T-cell (primary cell): ENCODE results near the gene CAP1. TPM values are rescaled to one million over a fixed set of nuclear protein-coding genes. Genes with fewer than 3 reads are reported as not detected.
A peak's percentile ranks its signal among the peaks of the same experiment; 100 is the strongest.

Source experiments
- ATAC-seq, 4 experiments: fragments of 200-7000 bp in 3 of 4; fragments of 150-1000 bp in 1 of 4; cut with Tn5 transposase; replicated peaks in 1 of 4; 1 replicate in 3 of 4; 2 replicates in 1 of 4; pipeline ENCODE4 v1.10.0; 2021; ENCODE audit warnings: moderate library complexity in 3 of 4, mild to moderate bottlenecking in 2 of 4, moderate number of reproducible peaks in 1 of 4
- CTCF ChIA-PET, 2 donors: fragments of 300-600 bp; sonication (Branson Sonifier 250); formaldehyde crosslinking; loops; one replicate each; lab custom pipeline; 2022; ENCODE audit warnings: antibody characterized with exemption in 2 of 2; lab: Charles Lee
- POLR2A ChIA-PET, 2 donors: fragments of 300-600 bp; sonication (Branson Sonifier 250); formaldehyde crosslinking; loops; one replicate each; lab custom pipeline; 2022; ENCODE audit warnings: antibody characterized with exemption in 2 of 2; lab: Charles Lee
- DNase-seq, 35 experiments: peaks; one replicate each; pipeline versions ENCODE4 v3.0.0 to v3.0.0-alpha.2; 2013 to 2023
- H3K27ac ChIP-seq: one replicate; pipeline ENCODE4 v1.5.1; 2013; ENCODE audit warnings: low read length
- H3K27me3 ChIP-seq, 2 experiments: replicated peaks in 1 of 2; 1 replicate in 1 of 2; 2 replicates in 1 of 2; pipeline versions ENCODE4 v1.6.1 to v1.7.0; 2013; ENCODE audit warnings: low read length in 1 of 2, mixed read lengths in 1 of 2; ENCODE audit not compliant: control insufficient read depth in 2 of 2, insufficient read depth in 2 of 2; ENCODE audit errors: extremely low read depth in 1 of 2
- H3K36me3 ChIP-seq, 2 donors: 1 replicate in 1 of 2; 2 replicates in 1 of 2; pipeline versions ENCODE4 v1.6.1 to v1.7.0; 2013; ENCODE audit warnings: low read length in 1 of 2; ENCODE audit not compliant: control insufficient read depth in 2 of 2, insufficient read depth in 1 of 2; ENCODE audit errors: extremely low read depth in 1 of 2
- H3K4me1 ChIP-seq, 2 experiments: 1 replicate in 1 of 2; 2 replicates in 1 of 2; pipeline versions ENCODE4 v1.6.1 to v1.7.0; 2013; ENCODE audit warnings: low read length in 2 of 2, mixed read lengths in 1 of 2; ENCODE audit not compliant: insufficient read depth in 2 of 2, control insufficient read depth in 1 of 2; ENCODE audit errors: extremely low read depth in 1 of 2
- H3K4me3 ChIP-seq, 2 donors: 1 replicate in 1 of 2; 2 replicates in 1 of 2; pipeline versions ENCODE4 v1.5.1 to v1.7.0; 2013; ENCODE audit warnings: mild to moderate bottlenecking in 2 of 2, low read length in 1 of 2, moderate library complexity in 1 of 2; ENCODE audit not compliant: control insufficient read depth in 1 of 2; ENCODE audit errors: extremely low read depth in 1 of 2
- H3K9me3 ChIP-seq: 2 replicates; pipeline ENCODE4 v1.7.0; 2013
- H3K27ac Mint-ChIP-seq, 2 donors: one replicate each; pipeline ENCODE4 v1.8.0; 2020 to 2021; ENCODE audit warnings: mild to moderate bottlenecking in 2 of 2, mixed read lengths in 2 of 2
- H3K27me3 Mint-ChIP-seq, 2 donors: one replicate each; pipeline ENCODE4 v1.8.0; 2021 to 2022; ENCODE audit warnings: mixed read lengths in 2 of 2
- H3K36me3 Mint-ChIP-seq: one replicate; pipeline ENCODE4 v1.8.0; 2021; ENCODE audit warnings: mixed read lengths
- H3K4me1 Mint-ChIP-seq, 3 donors: one replicate each; pipeline ENCODE4 v1.8.0; 2020 to 2022; ENCODE audit warnings: mixed read lengths in 3 of 3, mild to moderate bottlenecking in 1 of 3
- H3K4me3 Mint-ChIP-seq, 3 donors: one replicate each; pipeline ENCODE4 v1.8.0; 2020 to 2022; ENCODE audit warnings: mild to moderate bottlenecking in 3 of 3, mixed read lengths in 3 of 3, moderate library complexity in 3 of 3
- H3K9me3 Mint-ChIP-seq, 3 donors: one replicate each; pipeline ENCODE4 v1.8.0; 2020 to 2022; ENCODE audit warnings: mixed read lengths in 3 of 3
- WGBS: methylation state at CpG from one replicate; pipeline ENCODE4 v1.1.5; 2013; ENCODE audit warnings: missing lambda C conversion rate; ENCODE audit not compliant: insufficient coverage; 5-methylcytosine and 5-hydroxymethylcytosine counted together
- total RNA-seq, 35 experiments: library from RNA in 6 of 35; stranded (reverse) in 6 of 35; fragments of 120-200 nt in 1 of 35; gene quantifications; one replicate each; pipeline versions ENCODE4 v1.2.1 to v1.2.4 and lab custom pipeline; 2013 to 2026

Gene CAP1
- total RNA-seq, 5 donors from 2014 or later (not counting 1 experiment from before 2014, with no cell fraction given): 293 to 345 (median 298) TPM

DNA sequence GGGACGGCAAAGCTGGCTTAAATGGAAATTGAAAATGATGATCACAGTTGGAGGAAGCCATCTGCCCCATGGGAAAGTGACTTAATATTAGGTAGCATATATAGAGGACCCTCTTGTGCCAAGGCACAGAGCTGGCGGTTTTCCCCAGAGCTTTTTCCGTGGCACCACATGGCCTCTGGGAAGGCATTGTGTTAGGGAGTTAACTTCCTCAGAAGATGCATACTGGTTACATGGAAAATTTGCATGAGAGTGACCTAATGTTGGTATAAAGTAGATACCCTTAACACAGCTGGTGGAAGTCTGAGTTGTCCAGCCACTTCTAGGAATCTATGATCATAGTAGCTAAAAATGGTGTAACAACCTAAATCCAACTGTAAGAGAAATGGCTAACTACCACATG lies 27.3 kb downstream of the CAP1 start:
- peaks cover 21 to 31% of the 10 kb centered on the region in 2 experiments for H3K4me1 ChIP-seq
- H3K27me3 Mint-ChIP-seq: no peaks in the 10 kb centered on the region
- H3K36me3 ChIP-seq: peaks cover 12 to 100% of the 10 kb centered on the region in 2 donors
- no peaks in the 10 kb centered on the region for H3K9me3 Mint-ChIP-seq
- H3K27ac Mint-ChIP-seq: peak overlapping the region; percentile 44 to 57
- no peak overlapping the region for H3K4me3 ChIP-seq
- ATAC-seq (no peak), DNase-seq (no peak)
- ChIA-PET POLR2A (no interaction called here), CTCF (interaction anchor here in 1 of 2 donors (0.6 kb wide), 1 partner anchor 107 kb away, joined by 8 read pairs; no protein-coding TSS in a partner anchor)
- no CpG with 5 or more reads among the region's 3 CpGs for WGBS
- H3K27ac ChIP-seq: no peak overlapping the region
- H3K36me3 Mint-ChIP-seq: peaks cover 74% of the 10 kb centered on the region
- no peaks in the 10 kb centered on the region for H3K9me3 ChIP-seq
- H3K27me3 ChIP-seq: no peaks in the 10 kb centered on the region
- H3K4me1 Mint-ChIP-seq: peaks cover 38 to 48% (median 43%) of the 10 kb centered on the region in 3 donors
- no peak overlapping the region for H3K4me3 Mint-ChIP-seq

DNA sequence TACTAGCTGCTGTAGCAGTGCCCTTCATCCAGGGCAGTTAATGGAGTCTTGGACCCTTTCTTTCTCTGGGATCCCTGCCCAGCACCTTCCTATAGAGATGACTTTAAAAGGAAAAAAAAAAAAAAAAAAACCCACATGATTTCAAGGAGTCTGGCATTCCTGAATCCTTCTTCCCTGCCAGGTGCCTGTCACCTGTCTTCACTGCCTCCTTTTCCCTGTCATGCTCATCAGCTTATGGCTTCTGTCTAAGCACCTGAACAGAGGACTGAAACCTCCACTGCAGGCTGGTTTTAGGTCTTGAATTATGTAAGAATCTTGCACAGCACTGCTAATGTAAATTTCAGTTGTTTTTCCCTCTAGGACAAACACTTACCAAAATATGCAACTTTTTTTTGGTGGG lies 31.6 kb downstream of the CAP1 start:
- H3K36me3 Mint-ChIP-seq: peaks cover 50% of the 10 kb centered on the region
- POLR2A ChIA-PET: no interaction called here

DNA sequence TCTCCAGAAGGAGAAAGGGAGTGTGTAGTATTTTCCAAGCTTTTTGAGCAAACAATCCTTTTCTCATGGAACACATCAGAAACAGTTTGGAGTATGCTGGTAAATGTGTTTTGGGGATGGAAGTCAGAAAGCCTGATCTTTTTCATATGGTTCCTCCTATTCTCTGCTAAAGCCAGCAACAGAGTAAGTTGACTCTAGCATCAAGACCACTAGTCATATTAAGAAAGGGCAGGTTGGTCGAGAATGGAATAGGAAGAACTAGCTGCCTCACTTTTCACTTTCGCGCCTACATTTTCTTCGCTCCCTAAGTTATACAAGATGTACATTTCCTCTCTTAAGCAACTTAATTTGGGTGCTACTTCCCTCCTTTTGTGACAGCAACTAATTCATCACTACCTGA lies 32.5 kb downstream of the CAP1 start:
- peak overlapping the region; percentile 19 to 40 for H3K27ac Mint-ChIP-seq
- POLR2A ChIA-PET: no interaction called here

More for the DNA sequence above, 31.6 kb downstream of the CAP1 start:
- Mint-ChIP-seq H3K4me1 (peaks cover 10 to 22% (median 18%) of the 10 kb centered on the region in 3 donors), H3K9me3 (no peaks in the 10 kb centered on the region), H3K4me3 (no peak overlapping the region), H3K27me3 (no peaks in the 10 kb centered on the region), H3K27ac (peak overlapping the region; percentile 52 to 59)
- ATAC-seq (no peak), DNase-seq (no peak)
- CTCF ChIA-PET: no interaction called here
- Histone ChIP-seq H3K27me3 (no peaks in the 10 kb centered on the region), H3K27ac (no peak overlapping the region), H3K4me1 (peaks cover 0 to 11% of the 10 kb centered on the region in 2 experiments), H3K36me3 (peaks cover 23 to 82% of the 10 kb centered on the region in 2 donors), H3K9me3 (no peaks in the 10 kb centered on the region), H3K4me3 (no peak overlapping the region)

DNA sequence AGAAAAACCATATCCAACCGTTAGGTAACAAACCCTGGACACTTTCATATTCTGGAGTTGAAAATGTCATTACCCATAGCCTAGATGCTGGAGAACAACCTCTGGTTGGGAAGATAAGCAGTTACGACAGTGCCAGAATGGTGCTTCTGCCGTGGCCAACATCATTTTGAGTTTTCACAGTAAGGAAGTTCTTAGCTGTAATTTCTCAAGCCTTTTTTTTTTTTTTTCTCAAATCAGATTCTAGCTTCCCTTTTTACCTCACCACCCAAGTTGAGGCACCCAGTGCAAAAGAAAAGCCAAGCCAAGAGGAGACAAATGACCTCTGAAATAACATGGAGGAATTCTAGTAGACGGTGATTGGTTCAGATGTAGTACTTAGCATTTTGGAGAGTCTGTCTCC lies 34.7 kb downstream of the CAP1 start:
- Histone ChIP-seq H3K4me3 (no peak overlapping the region), H3K27me3 (no peaks in the 10 kb centered on the region), H3K36me3 (peaks cover 11 to 68% of the 10 kb centered on the region in 2 donors), H3K9me3 (no peaks in the 10 kb centered on the region), H3K27ac (no peak overlapping the region), H3K4me1 (peaks cover 0 to 11% of the 10 kb centered on the region in 2 experiments)
- Mint-ChIP-seq H3K27ac (peak overlapping the region in 1 of 2 donors; percentile 71), H3K36me3 (peaks cover 44% of the 10 kb centered on the region), H3K27me3 (no peaks in the 10 kb centered on the region), H3K4me3 (no peak overlapping the region), H3K9me3 (no peaks in the 10 kb centered on the region), H3K4me1 (peaks cover 13 to 26% (median 20%) of the 10 kb centered on the region in 3 donors)
- DNase-seq (no peak), ATAC-seq (no peak)
- CTCF ChIA-PET: interaction anchor here (0.6 to 1.8 kb wide), 5 partner anchors 11 to 277 kb away, joined by 3 to 4 read pairs (median 3); no protein-coding TSS in a partner anchor
- WGBS: no CpG with 5 or more reads among the region's 4 CpGs
- POLR2A ChIA-PET: interaction anchor here in 1 of 2 donors (0.7 kb wide), 1 partner anchor 628 kb away, joined by 5 read pairs; no protein-coding TSS in a partner anchor

More for the DNA sequence above, 32.5 kb downstream of the CAP1 start:
- Histone ChIP-seq H3K4me1 (peaks cover 0 to 11% of the 10 kb centered on the region in 2 experiments), H3K27me3 (no peaks in the 10 kb centered on the region), H3K4me3 (no peak overlapping the region), H3K9me3 (no peaks in the 10 kb centered on the region), H3K27ac (no peak overlapping the region), H3K36me3 (peaks cover 21 to 78% of the 10 kb centered on the region in 2 donors)
- no CpG with 5 or more reads among the region's 4 CpGs for WGBS
- Mint-ChIP-seq H3K27me3 (no peaks in the 10 kb centered on the region), H3K36me3 (peaks cover 47% of the 10 kb centered on the region), H3K4me1 (peaks cover 9 to 20% (median 17%) of the 10 kb centered on the region in 3 donors), H3K9me3 (no peaks in the 10 kb centered on the region), H3K4me3 (no peak overlapping the region)
- ATAC-seq (no peak), DNase-seq (no peak)
- CTCF ChIA-PET: no interaction called here

DNA sequence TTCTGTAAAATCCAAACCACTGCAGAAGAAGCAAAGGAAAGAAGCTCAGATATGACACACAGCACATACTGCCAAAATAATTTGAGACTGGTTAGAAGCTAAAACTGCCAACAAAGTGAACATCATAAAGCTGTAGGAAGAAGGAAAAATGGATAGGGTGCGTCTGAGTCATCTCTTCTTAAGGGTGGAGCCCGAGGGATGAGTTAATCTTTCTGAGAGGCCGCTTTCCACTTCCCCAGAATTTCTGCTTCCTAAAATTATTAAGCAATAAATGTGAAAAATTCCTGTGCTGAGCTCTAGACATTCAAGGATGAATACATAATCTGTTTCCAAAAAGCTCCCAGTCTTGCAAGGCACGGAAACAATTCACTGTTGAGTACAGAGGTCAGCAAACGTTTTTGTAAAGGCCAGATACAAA lies 36.4 kb downstream of the CAP1 start:
- H3K27me3 ChIP-seq: no peaks in the 10 kb centered on the region
- H3K36me3 ChIP-seq: peaks cover 11 to 54% of the 10 kb centered on the region in 2 donors
- DNase-seq: no peak
- no peak overlapping the region for H3K27ac ChIP-seq
- no peak overlapping the region for H3K4me3 ChIP-seq
- Mint-ChIP-seq H3K9me3 (no peaks in the 10 kb centered on the region), H3K4me1 (peaks cover 13 to 27% (median 15%) of the 10 kb centered on the region in 3 donors), H3K27ac (peak overlapping the region; percentile 19 to 35), H3K36me3 (peaks cover 41% of the 10 kb centered on the region), H3K4me3 (no peak overlapping the region), H3K27me3 (no peaks in the 10 kb centered on the region)
- H3K9me3 ChIP-seq: no peaks in the 10 kb centered on the region
- ChIA-PET POLR2A (interaction anchor here in 1 of 2 donors (0.7 kb wide), 1 partner anchor 20 kb away, joined by 3 read pairs; no protein-coding TSS in a partner anchor), CTCF (interaction anchor here (0.5 to 1.5 kb wide), 3 partner anchors 11 to 382 kb away, joined by 3 to 4 read pairs (median 3); no protein-coding TSS in a partner anchor)
- WGBS: no CpG with 5 or more reads among the region's 5 CpGs
- no peak for ATAC-seq
- peaks cover 0 to 11% of the 10 kb centered on the region in 2 experiments for H3K4me1 ChIP-seq

DNA sequence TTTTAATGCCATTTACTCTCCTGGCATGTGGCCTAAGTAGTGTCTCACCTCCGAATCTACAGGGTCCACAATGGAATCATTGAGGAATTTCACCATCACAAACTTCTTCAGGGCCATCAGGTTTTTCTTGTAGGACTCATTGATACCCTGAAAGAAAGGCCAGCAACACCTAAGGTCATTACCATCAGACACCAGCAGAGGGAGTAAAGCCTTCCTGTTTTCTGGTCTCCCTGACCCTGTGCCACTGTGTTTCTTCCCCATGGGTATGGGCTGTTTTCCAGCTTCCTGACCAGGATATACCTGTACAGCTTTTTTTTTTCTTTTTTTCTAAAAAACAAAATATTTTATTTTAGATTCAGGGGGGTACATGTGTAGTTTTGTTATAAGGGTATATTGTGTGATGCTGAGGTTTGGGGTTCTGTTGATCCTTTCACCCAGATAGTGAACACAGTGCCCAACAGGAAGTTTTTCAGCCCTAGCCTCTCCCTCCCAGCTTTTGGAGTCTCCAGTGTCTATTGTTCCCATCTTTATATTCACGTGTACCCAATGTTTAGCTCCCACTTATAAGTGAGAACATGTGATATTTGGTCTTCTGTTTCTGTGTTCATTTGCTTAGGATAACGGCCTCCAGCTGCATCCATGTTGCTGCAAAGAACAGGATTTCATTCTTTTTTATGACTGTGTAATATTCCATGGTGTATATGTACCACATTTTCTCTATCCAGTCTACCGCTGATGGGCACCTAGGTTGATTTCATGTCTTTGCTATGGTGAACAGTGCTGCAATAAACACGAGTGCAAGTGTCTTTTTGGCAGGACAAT lies 38.2 kb downstream of the CAP1 start:
- WGBS: 63% methylated on average over 2 of the region's 5 CpGs
- H3K27ac Mint-ChIP-seq: peak overlapping the region; percentile 48 to 71
- H3K4me3 Mint-ChIP-seq: no peak overlapping the region
- DNase-seq (peak in 26 of 35 experiments; percentile 7 to 79 (median 32)), ATAC-seq (peak; percentile 64 to 80 (median 70))
- ChIA-PET CTCF (interaction anchor here (0.6 to 1.5 kb wide), 13 partner anchors 8 to 327 kb away, joined by 3 to 7 read pairs (median 3); no protein-coding TSS in a partner anchor), POLR2A (interaction anchor here (0.6 kb wide), 2 partner anchors 110 to 256 kb away, joined by 3 to 8 read pairs; no protein-coding TSS in a partner anchor)
- H3K36me3 Mint-ChIP-seq: peaks cover 35% of the 10 kb centered on the region
- H3K9me3 Mint-ChIP-seq: no peaks in the 10 kb centered on the region
- H3K4me3 ChIP-seq: no peak overlapping the region
- H3K4me1 Mint-ChIP-seq: peaks cover 6 to 15% (median 9%) of the 10 kb centered on the region in 3 donors
- no peaks in the 10 kb centered on the region for H3K9me3 ChIP-seq
- H3K27me3 ChIP-seq: no peaks in the 10 kb centered on the region
- H3K27me3 Mint-ChIP-seq: no peaks in the 10 kb centered on the region
- peaks cover 0 to 3% of the 10 kb centered on the region in 2 experiments for H3K4me1 ChIP-seq
- H3K27ac ChIP-seq: no peak overlapping the region
- H3K36me3 ChIP-seq: peaks cover 6 to 52% of the 10 kb centered on the region in 2 donors
